ENCODE results near the gene PLA2G5.
"Not testable (repeated sequence)": the region's sequence is repeated elsewhere in the genome, so short reads cannot be mapped to it uniquely, and the experiment has no call there.

PLA2G5 gene

GRCh38 chr1:20125100-20125499 is 55.1 kb downstream of the PLA2G5 start:
- no peak overlapping the region for H3K4me3 ChIP-seq (ENCODE audit: low read depth, low read length)
- TF ChIP-seq CTCF (IDR thresholded peaks at IDR 0.05; ENCODE audit: low read depth, low read length) = no peak

- TF ChIP-seq CTCF (IDR thresholded peaks at IDR 0.05; ENCODE audit: low read depth, low read length) = no peak
- H3K4me3 ChIP-seq (ENCODE audit: low read depth, low read length) = no peak overlapping the region
Observed at GRCh38 chr1:20126041-20126805, 56.2 kb downstream of the PLA2G5 start.

GRCh38 chr1:20126806-20127440 is 56.9 kb downstream of the PLA2G5 start:
- no peak for TF ChIP-seq CTCF (IDR thresholded peaks at IDR 0.05; ENCODE audit: low read depth, low read length)
- H3K4me3 ChIP-seq (ENCODE audit: low read depth, low read length) = no peak overlapping the region

- not testable (repeated sequence) for H3K4me3 ChIP-seq (ENCODE audit: low read depth, low read length)
Observed at GRCh38 chr1:20130518-20130917, 60.5 kb downstream of the PLA2G5 start.

GRCh38 chr1:20134995-20135394 is 65.0 kb downstream of the PLA2G5 start:
- no peak overlapping the region for H3K4me3 ChIP-seq (ENCODE audit: low read depth, low read length)
- TF ChIP-seq CTCF (IDR thresholded peaks at IDR 0.05; ENCODE audit: low read depth, low read length) = no peak

- no peak for TF ChIP-seq CTCF (IDR thresholded peaks at IDR 0.05; ENCODE audit: low read depth, low read length)
- no peak overlapping the region for H3K4me3 ChIP-seq (ENCODE audit: low read depth, low read length)
Observed at GRCh38 chr1:20136249-20136648, 66.3 kb downstream of the PLA2G5 start.

- TF ChIP-seq CTCF (IDR thresholded peaks at IDR 0.05; ENCODE audit: low read depth, low read length) = no peak
- H3K4me3 ChIP-seq (ENCODE audit: low read depth, low read length) = no peak overlapping the region
Observed at GRCh38 chr1:20137055-20137454, 67.1 kb downstream of the PLA2G5 start.
